GM23338 (cell line): ENCODE measurements around the gene CD63. TPM values are rescaled to one million over a fixed set of nuclear protein-coding genes. Genes with fewer than 3 reads are reported as not detected.

Source experiments
- ATAC-seq: fragments of 200-7000 bp; cut with Tn5 transposase; 3 replicates; pipeline ENCODE4 v1.9.1; 2020
- DNase-seq: peaks from one replicate; pipeline ENCODE4 v3.0.0-alpha.2; 2015; ENCODE audit warnings: low spot score
- H2AFZ ChIP-seq: fragments of 200-600 bp; sonication (generic); 2 replicates; pipeline ENCODE4 v1.8.0; 2016; ENCODE audit warnings: antibody characterized with exemption, mild to moderate bottlenecking, moderate library complexity
- H3F3A ChIP-seq: fragments of 200-600 bp; sonication (generic); replicated peaks from 2 replicates; pipeline ENCODE4 v1.8.0; 2017; ENCODE audit warnings: antibody characterized with exemption, mixed run types, low read depth
- H3K27ac ChIP-seq: fragments of 200-600 bp; sonication (generic); 2 replicates; pipeline ENCODE4 v1.6.1; 2016; ENCODE audit warnings: low read depth
- H3K27me3 ChIP-seq: fragments of 200-600 bp; sonication (generic); 2 replicates; pipeline ENCODE4 v1.8.0; 2016; ENCODE audit warnings: mild to moderate bottlenecking, mixed run types, moderate library complexity; ENCODE audit not compliant: insufficient read depth
- H3K36me3 ChIP-seq: fragments of 200-600 bp; sonication (generic); 2 replicates; pipeline ENCODE4 v1.8.0; 2016; ENCODE audit warnings: mild to moderate bottlenecking; ENCODE audit not compliant: insufficient read depth
- H3K4me1 ChIP-seq: fragments of 200-600 bp; sonication (generic); 2 replicates; pipeline ENCODE4 v1.8.0; 2016; ENCODE audit warnings: mild to moderate bottlenecking, moderate library complexity; ENCODE audit not compliant: insufficient read depth
- H3K4me2 ChIP-seq: fragments of 200-600 bp; sonication (generic); 2 replicates; pipeline ENCODE4 v1.7.1; 2017; ENCODE audit warnings: mixed run types
- H3K4me3 ChIP-seq: fragments of 200-600 bp; sonication (generic); 2 replicates; pipeline ENCODE4 v1.6.1; 2016; ENCODE audit warnings: mixed run types
- H3K79me2 ChIP-seq: fragments of 200-600 bp; sonication (generic); replicated peaks from 2 replicates; pipeline ENCODE4 v1.8.0; 2017; ENCODE audit warnings: mild to moderate bottlenecking; ENCODE audit not compliant: insufficient read depth
- H3K9me2 ChIP-seq: fragments of 200-600 bp; sonication (generic); 2 replicates; pipeline ENCODE4 v1.8.0; 2017; ENCODE audit not compliant: insufficient read depth
- H4K20me1 ChIP-seq: fragments of 200-600 bp; sonication (generic); replicated peaks from 2 replicates; pipeline ENCODE4 v1.8.0; 2017; ENCODE audit warnings: mild to moderate bottlenecking; ENCODE audit not compliant: insufficient read depth
- H3K27ac Mint-ChIP-seq: 2 replicates; pipeline ENCODE4 v1.8.0; 2020; ENCODE audit warnings: inconsistent platforms, mild to moderate bottlenecking, moderate library complexity, mixed read lengths
- H3K27me3 Mint-ChIP-seq: 3 replicates; pipeline ENCODE4 v1.8.0; 2022; ENCODE audit warnings: low read depth, mild to moderate bottlenecking, moderate library complexity, mixed read lengths, inconsistent platforms; ENCODE audit not compliant: insufficient read depth, poor library complexity
- H3K36me3 Mint-ChIP-seq: 3 replicates; pipeline ENCODE4 v1.8.0; 2021; ENCODE audit warnings: low read depth, mild to moderate bottlenecking, inconsistent platforms, moderate library complexity, mixed read lengths
- H3K4me1 Mint-ChIP-seq: 3 replicates; pipeline ENCODE4 v1.8.0; 2020; ENCODE audit warnings: mild to moderate bottlenecking, inconsistent platforms, mixed read lengths
- H3K4me3 Mint-ChIP-seq: 3 replicates; pipeline ENCODE4 v1.8.0; 2021; ENCODE audit warnings: moderate library complexity, mild to moderate bottlenecking, inconsistent platforms, mixed read lengths
- H3K9me3 Mint-ChIP-seq: 3 replicates; pipeline ENCODE4 v1.8.0; 2020; ENCODE audit warnings: moderate library complexity, mild to moderate bottlenecking, inconsistent platforms, mixed read lengths
- CREB1 ChIP-seq: fragments of 250-450 bp; sonication (Bioruptor Pico); IDR thresholded peaks from 2 replicates; pipeline ENCODE4 v1.5.0; 2020; ENCODE audit warnings: low read depth, mild to moderate bottlenecking, moderate library complexity
- EZH2 ChIP-seq: fragments of 200-600 bp; sonication (generic); IDR thresholded peaks from one replicate; pipeline ENCODE4 v1.8.0; 2017; ENCODE audit warnings: antibody characterized with exemption, mild to moderate bottlenecking, low read depth; ENCODE audit not compliant: unreplicated experiment
- EZH2phosphoT487 ChIP-seq: fragments of 200-600 bp; sonication (generic); IDR thresholded peaks from one replicate; pipeline ENCODE4 v1.8.1; 2018; ENCODE audit warnings: antibody characterized with exemption; ENCODE audit not compliant: unreplicated experiment
- JUNB ChIP-seq: IDR thresholded peaks from one replicate; pipeline ENCODE4 v1.6.1; 2016; ENCODE audit warnings: antibody characterized with exemption; ENCODE audit not compliant: unreplicated experiment
- NANOG ChIP-seq: IDR thresholded peaks from 2 replicates; pipeline ENCODE4 v1.6.1; 2016; ENCODE audit warnings: antibody characterized with exemption, borderline replicate concordance
- POLR2AphosphoS5 ChIP-seq: IDR thresholded peaks from 2 replicates; pipeline ENCODE4 v1.6.1; 2016; ENCODE audit warnings: antibody characterized with exemption, low read depth
- STAT1 ChIP-seq: IDR thresholded peaks from one replicate; pipeline ENCODE4 v1.6.1; 2016; ENCODE audit warnings: antibody characterized with exemption; ENCODE audit not compliant: unreplicated experiment
- ZNF114 ChIP-seq: fragments of 250-450 bp; sonication (Bioruptor Pico); IDR thresholded peaks from 2 replicates; pipeline ENCODE4 v1.5.0; 2020; ENCODE audit warnings: mild to moderate bottlenecking, moderate library complexity
- ZNF331 ChIP-seq: fragments of 250-450 bp; sonication (Bioruptor Pico); IDR thresholded peaks from 2 replicates; pipeline ENCODE4 v1.5.0; 2020; ENCODE audit warnings: low read depth, mild to moderate bottlenecking, moderate library complexity
- polyA plus RNA-seq: library from polyadenylated mRNA; unstranded; fragments of >200 nt; fragmentation: Nextera tagmentation; extraction: Ambion mirVana; gene quantifications from 2 replicates; pipeline ENCODE4 v1.2.1, GENCODE V29; 2016
- total RNA-seq: library from RNA; depleted of rRNA; stranded (reverse); fragments of >200 nt; shearing (Covaris generic); gene quantifications from 2 replicates; pipeline ENCODE4 v1.2.3, GENCODE V29; 2014
- TF ChIP-seq, protein P1 (sequence below), 2 experiments: fragments of 200-600 bp in 1 of 2; sonication (generic) in 1 of 2; conservative IDR thresholded peaks; 2 replicates each; pipeline versions ENCODE4 v1.5.1 to v1.6.1; 2016 to 2017; ENCODE audit warnings: antibody characterized with exemption in 2 of 2, low read depth in 2 of 2, mild to moderate bottlenecking in 2 of 2, moderate library complexity in 1 of 2
- TF ChIP-seq, protein P2 (sequence below): fragments of 250-450 bp; sonication (Bioruptor Pico); IDR thresholded peaks from 2 replicates; pipeline ENCODE4 v1.5.0; 2020; ENCODE audit warnings: mild to moderate bottlenecking, moderate library complexity
- TF ChIP-seq, protein P3 (sequence below): IDR thresholded peaks from one replicate; pipeline ENCODE4 v1.6.1; 2018; ENCODE audit warnings: antibody characterized with exemption; ENCODE audit not compliant: unreplicated experiment
- TF ChIP-seq, protein P4 (sequence below): IDR thresholded peaks from 2 replicates; pipeline ENCODE4 v1.6.1; 2016; ENCODE audit warnings: antibody characterized with exemption

Gene CD63
- total and polyA plus RNA-seq, 2 experiments from 2014 or later = 294 to 685 TPM

DNA sequence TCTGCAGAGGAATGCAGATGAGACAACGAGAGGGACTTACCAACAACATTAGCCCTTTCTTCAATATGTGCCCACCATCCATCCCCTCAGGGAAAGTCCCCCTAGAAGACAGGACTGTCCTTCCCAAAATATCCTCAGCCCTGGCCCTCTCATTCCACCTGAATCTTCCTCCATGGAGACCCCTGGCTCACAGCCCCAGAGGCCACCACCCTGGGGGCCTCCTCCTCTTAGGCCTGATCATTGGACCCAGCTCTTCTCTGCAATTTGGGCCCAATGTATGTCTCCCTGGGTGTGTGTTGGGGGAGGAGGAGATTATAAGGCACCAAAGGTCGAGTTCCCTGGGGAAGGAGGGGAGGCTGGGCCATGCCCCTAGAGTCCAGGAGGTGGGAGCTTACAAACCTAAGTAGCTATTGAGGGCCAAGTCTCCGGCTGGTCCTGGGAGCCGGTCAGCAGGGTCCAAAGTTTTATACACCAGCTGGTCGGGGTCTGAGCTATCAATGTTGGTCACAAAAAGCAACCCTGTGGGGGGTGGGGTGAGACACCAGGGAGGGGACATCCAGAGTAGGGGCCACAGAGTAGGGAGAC lies 29.2 kb downstream of the CD63 start:
- H3K36me3 ChIP-seq = no peaks in the 10 kb centered on the region

More for the DNA sequence above, 29.2 kb downstream of the CD63 start:
- Mint-ChIP-seq H3K4me1 (peaks cover 2% of the 10 kb centered on the region; the same call in 1 of the 3 replicates), H3K27ac (no peak overlapping the region), H3K4me3 (no peak overlapping the region), H3K27me3 (peaks cover 8% of the 10 kb centered on the region), H3K36me3 (peaks cover 16% of the 10 kb centered on the region; the same call in 2 of the 3 replicates), H3K9me3 (no peaks in the 10 kb centered on the region)
- H3K4me3 ChIP-seq = no peak overlapping the region
- H3K27me3 ChIP-seq = no peaks in the 10 kb centered on the region
- no peak overlapping the region for H3K4me2 ChIP-seq
- no peak for ATAC-seq
- no peak for TF ChIP-seq CREB1
- TF ChIP-seq, protein P1, sequence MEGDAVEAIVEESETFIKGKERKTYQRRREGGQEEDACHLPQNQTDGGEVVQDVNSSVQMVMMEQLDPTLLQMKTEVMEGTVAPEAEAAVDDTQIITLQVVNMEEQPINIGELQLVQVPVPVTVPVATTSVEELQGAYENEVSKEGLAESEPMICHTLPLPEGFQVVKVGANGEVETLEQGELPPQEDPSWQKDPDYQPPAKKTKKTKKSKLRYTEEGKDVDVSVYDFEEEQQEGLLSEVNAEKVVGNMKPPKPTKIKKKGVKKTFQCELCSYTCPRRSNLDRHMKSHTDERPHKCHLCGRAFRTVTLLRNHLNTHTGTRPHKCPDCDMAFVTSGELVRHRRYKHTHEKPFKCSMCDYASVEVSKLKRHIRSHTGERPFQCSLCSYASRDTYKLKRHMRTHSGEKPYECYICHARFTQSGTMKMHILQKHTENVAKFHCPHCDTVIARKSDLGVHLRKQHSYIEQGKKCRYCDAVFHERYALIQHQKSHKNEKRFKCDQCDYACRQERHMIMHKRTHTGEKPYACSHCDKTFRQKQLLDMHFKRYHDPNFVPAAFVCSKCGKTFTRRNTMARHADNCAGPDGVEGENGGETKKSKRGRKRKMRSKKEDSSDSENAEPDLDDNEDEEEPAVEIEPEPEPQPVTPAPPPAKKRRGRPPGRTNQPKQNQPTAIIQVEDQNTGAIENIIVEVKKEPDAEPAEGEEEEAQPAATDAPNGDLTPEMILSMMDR (conservative IDR thresholded peaks at IDR 0.05; ENCODE audit: low read depth in 2 of 2) = no peak
- TF ChIP-seq NANOG = no peak
- TF ChIP-seq, protein P2, sequence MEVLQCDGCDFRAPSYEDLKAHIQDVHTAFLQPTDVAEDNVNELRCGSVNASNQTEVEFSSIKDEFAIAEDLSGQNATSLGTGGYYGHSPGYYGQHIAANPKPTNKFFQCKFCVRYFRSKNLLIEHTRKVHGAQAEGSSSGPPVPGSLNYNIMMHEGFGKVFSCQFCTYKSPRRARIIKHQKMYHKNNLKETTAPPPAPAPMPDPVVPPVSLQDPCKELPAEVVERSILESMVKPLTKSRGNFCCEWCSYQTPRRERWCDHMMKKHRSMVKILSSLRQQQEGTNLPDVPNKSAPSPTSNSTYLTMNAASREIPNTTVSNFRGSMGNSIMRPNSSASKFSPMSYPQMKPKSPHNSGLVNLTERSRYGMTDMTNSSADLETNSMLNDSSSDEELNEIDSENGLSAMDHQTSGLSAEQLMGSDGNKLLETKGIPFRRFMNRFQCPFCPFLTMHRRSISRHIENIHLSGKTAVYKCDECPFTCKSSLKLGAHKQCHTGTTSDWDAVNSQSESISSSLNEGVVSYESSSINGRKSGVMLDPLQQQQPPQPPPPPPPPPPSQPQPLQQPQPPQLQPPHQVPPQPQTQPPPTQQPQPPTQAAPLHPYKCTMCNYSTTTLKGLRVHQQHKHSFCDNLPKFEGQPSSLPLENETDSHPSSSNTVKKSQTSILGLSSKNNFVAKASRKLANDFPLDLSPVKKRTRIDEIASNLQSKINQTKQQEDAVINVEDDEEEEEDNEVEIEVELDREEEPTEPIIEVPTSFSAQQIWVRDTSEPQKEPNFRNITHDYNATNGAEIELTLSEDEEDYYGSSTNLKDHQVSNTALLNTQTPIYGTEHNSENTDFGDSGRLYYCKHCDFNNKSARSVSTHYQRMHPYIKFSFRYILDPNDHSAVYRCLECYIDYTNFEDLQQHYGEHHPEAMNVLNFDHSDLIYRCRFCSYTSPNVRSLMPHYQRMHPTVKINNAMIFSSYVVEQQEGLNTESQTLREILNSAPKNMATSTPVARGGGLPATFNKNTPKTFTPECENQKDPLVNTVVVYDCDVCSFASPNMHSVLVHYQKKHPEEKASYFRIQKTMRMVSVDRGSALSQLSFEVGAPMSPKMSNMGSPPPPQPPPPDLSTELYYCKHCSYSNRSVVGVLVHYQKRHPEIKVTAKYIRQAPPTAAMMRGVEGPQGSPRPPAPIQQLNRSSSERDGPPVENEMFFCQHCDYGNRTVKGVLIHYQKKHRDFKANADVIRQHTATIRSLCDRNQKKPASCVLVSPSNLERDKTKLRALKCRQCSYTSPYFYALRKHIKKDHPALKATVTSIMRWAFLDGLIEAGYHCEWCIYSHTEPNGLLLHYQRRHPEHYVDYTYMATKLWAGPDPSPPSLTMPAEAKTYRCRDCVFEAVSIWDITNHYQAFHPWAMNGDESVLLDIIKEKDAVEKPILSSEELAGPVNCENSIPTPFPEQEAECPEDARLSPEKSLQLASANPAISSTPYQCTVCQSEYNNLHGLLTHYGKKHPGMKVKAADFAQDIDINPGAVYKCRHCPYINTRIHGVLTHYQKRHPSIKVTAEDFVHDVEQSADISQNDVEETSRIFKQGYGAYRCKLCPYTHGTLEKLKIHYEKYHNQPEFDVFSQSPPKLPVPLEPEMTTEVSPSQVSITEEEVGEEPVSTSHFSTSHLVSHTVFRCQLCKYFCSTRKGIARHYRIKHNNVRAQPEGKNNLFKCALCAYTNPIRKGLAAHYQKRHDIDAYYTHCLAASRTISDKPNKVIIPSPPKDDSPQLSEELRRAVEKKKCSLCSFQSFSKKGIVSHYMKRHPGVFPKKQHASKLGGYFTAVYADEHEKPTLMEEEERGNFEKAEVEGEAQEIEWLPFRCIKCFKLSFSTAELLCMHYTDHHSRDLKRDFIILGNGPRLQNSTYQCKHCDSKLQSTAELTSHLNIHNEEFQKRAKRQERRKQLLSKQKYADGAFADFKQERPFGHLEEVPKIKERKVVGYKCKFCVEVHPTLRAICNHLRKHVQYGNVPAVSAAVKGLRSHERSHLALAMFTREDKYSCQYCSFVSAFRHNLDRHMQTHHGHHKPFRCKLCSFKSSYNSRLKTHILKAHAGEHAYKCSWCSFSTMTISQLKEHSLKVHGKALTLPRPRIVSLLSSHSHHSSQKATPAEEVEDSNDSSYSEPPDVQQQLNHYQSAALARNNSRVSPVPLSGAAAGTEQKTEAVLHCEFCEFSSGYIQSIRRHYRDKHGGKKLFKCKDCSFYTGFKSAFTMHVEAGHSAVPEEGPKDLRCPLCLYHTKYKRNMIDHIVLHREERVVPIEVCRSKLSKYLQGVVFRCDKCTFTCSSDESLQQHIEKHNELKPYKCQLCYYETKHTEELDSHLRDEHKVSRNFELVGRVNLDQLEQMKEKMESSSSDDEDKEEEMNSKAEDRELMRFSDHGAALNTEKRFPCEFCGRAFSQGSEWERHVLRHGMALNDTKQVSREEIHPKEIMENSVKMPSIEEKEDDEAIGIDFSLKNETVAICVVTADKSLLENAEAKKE (CRISPR knock-in tag) = no peak
- TF ChIP-seq, protein P3, sequence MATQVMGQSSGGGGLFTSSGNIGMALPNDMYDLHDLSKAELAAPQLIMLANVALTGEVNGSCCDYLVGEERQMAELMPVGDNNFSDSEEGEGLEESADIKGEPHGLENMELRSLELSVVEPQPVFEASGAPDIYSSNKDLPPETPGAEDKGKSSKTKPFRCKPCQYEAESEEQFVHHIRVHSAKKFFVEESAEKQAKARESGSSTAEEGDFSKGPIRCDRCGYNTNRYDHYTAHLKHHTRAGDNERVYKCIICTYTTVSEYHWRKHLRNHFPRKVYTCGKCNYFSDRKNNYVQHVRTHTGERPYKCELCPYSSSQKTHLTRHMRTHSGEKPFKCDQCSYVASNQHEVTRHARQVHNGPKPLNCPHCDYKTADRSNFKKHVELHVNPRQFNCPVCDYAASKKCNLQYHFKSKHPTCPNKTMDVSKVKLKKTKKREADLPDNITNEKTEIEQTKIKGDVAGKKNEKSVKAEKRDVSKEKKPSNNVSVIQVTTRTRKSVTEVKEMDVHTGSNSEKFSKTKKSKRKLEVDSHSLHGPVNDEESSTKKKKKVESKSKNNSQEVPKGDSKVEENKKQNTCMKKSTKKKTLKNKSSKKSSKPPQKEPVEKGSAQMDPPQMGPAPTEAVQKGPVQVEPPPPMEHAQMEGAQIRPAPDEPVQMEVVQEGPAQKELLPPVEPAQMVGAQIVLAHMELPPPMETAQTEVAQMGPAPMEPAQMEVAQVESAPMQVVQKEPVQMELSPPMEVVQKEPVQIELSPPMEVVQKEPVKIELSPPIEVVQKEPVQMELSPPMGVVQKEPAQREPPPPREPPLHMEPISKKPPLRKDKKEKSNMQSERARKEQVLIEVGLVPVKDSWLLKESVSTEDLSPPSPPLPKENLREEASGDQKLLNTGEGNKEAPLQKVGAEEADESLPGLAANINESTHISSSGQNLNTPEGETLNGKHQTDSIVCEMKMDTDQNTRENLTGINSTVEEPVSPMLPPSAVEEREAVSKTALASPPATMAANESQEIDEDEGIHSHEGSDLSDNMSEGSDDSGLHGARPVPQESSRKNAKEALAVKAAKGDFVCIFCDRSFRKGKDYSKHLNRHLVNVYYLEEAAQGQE = no peak
- TF ChIP-seq STAT1 = no peak
- TF ChIP-seq ZNF331 (CRISPR knock-in tag) = no peak
- TF ChIP-seq EZH2 = no peak
- TF ChIP-seq POLR2AphosphoS5 = no peak
- TF ChIP-seq JUNB = no peak
- TF ChIP-seq ZNF114 (CRISPR knock-in tag) = no peak
- TF ChIP-seq, protein P4, sequence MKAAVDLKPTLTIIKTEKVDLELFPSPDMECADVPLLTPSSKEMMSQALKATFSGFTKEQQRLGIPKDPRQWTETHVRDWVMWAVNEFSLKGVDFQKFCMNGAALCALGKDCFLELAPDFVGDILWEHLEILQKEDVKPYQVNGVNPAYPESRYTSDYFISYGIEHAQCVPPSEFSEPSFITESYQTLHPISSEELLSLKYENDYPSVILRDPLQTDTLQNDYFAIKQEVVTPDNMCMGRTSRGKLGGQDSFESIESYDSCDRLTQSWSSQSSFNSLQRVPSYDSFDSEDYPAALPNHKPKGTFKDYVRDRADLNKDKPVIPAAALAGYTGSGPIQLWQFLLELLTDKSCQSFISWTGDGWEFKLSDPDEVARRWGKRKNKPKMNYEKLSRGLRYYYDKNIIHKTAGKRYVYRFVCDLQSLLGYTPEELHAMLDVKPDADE = no peak
- TF ChIP-seq EZH2phosphoT487 = no peak
- H3K79me2 ChIP-seq = peaks cover 6% of the 10 kb centered on the region
- H3K4me1 ChIP-seq = no peaks in the 10 kb centered on the region
- no peaks in the 10 kb centered on the region for H3K9me2 ChIP-seq
- H2AFZ ChIP-seq = no peak overlapping the region
- H3F3A ChIP-seq = no peaks in the 10 kb centered on the region
- H4K20me1 ChIP-seq = no peaks in the 10 kb centered on the region; the same call in 1 of the 2 replicates
- H3K27ac ChIP-seq = no peak overlapping the region
- DNase-seq = no peak
